GM12878 (cell line): Measurements from ENCODE around the gene ATAD2B.

Source experiments
- ATF2 ChIP-seq: IDR thresholded peaks from 2 replicates; pipeline ENCODE4 v1.6.1; 2012; ENCODE audit warnings: low read length, inconsistent platforms
- CTCF ChIP-seq, 3 experiments: IDR thresholded peaks in 2 of 3; conservative IDR thresholded peaks in 1 of 3; 2 replicates each; pipeline ENCODE4 v1.5.1; 2011; ENCODE audit warnings: low read depth in 3 of 3, low read length in 3 of 3, mild to moderate bottlenecking in 3 of 3, control low read depth in 2 of 3, moderate library complexity in 2 of 3, inconsistent platforms in 1 of 3, mixed read lengths in 1 of 3; ENCODE audit not compliant: control insufficient read depth in 2 of 3, insufficient read depth in 1 of 3; ENCODE audit errors: extremely low read depth in 1 of 3
- EP300 ChIP-seq, 2 experiments: fragments of 150-350 bp in 1 of 2; IDR thresholded peaks; 2 replicates each; pipeline ENCODE4 v1.6.1; 2011 to 2012; ENCODE audit warnings: low read depth in 2 of 2, low read length in 2 of 2, borderline replicate concordance in 1 of 2, improper control_type of control experiment in 1 of 2, inconsistent platforms in 1 of 2; ENCODE audit not compliant: control insufficient read depth in 1 of 2
- REST ChIP-seq: IDR thresholded peaks from 2 replicates; pipeline ENCODE4 v1.6.1; 2012; ENCODE audit warnings: mild to moderate bottlenecking, low read depth, low read length

GRCh38 chr2:23918837-23919489 lies 8.0 kb downstream of the ATAD2B start:
- TF ChIP-seq CTCF (IDR thresholded peaks at IDR 0.05 in 2 of 3, conservative IDR thresholded peaks at IDR 0.05 in 1 of 3; ENCODE audit: control insufficient read depth in 2 of 3, extremely low read depth in 1 of 3, insufficient read depth in 1 of 3, low read depth in 3 of 3, low read length in 3 of 3) (no peak), EP300 (IDR thresholded peaks at IDR 0.05; ENCODE audit: borderline replicate concordance in 1 of 2, control insufficient read depth in 1 of 2, low read depth in 2 of 2, low read length in 2 of 2) (no peak), REST (no peak), ATF2 (no peak)
